ENCODE data around the gene ZNF213.

The ZNF213 gene

GRCh38 chr16:3141781-3142311 lies 7.0 kb downstream of the ZNF213 start:
- Histone ChIP-seq H3K27ac (ENCODE audit: low read depth, low read length) (no peak overlapping the region), H3K4me1 (ENCODE audit: control insufficient read depth in 5 of 5, insufficient read depth in 5 of 5, low read length in 5 of 5) (no peaks in the 10 kb centered on the region), H3K27me3 (ENCODE audit: control insufficient read depth in 5 of 5, insufficient read depth in 4 of 5, low read length in 5 of 5) (peaks cover 0 to 3% (median 0%) of the 10 kb centered on the region in 5 donors), H3K9me3 (ENCODE audit: control insufficient read depth in 5 of 5, low read length in 5 of 5) (no peaks in the 10 kb centered on the region), H3K4me3 (ENCODE audit: low read depth in 1 of 5, low read length in 5 of 5) (no peak overlapping the region), H3K9ac (ENCODE audit: low read length in 5 of 5) (no peak overlapping the region), H3K36me3 (ENCODE audit: control insufficient read depth in 5 of 5, insufficient read depth in 5 of 5, low read length in 5 of 5) (peaks cover 0 to 61% (median 42%) of the 10 kb centered on the region in 5 donors)

GRCh38 chr16:3142327-3142726 lies 7.5 kb downstream of the ZNF213 start:
- H3K9ac ChIP-seq (ENCODE audit: low read length in 5 of 5) = no peak overlapping the region
- H3K4me3 ChIP-seq (ENCODE audit: low read depth in 1 of 5, low read length in 5 of 5) = no peak overlapping the region
- H3K36me3 ChIP-seq (ENCODE audit: control insufficient read depth in 5 of 5, insufficient read depth in 5 of 5, low read length in 5 of 5) = peaks cover 0 to 56% (median 41%) of the 10 kb centered on the region in 5 donors
- H3K27me3 ChIP-seq (ENCODE audit: control insufficient read depth in 5 of 5, insufficient read depth in 4 of 5, low read length in 5 of 5) = peaks cover 0 to 3% (median 0%) of the 10 kb centered on the region in 5 donors
- no peak overlapping the region for H3K27ac ChIP-seq (ENCODE audit: low read depth, low read length)
- H3K4me1 ChIP-seq (ENCODE audit: control insufficient read depth in 5 of 5, insufficient read depth in 5 of 5, low read length in 5 of 5) = no peaks in the 10 kb centered on the region
- H3K9me3 ChIP-seq (ENCODE audit: control insufficient read depth in 5 of 5, low read length in 5 of 5) = no peaks in the 10 kb centered on the region

- Histone ChIP-seq H3K9ac (ENCODE audit: low read length in 5 of 5) (no peak overlapping the region), H3K36me3 (ENCODE audit: control insufficient read depth in 5 of 5, insufficient read depth in 5 of 5, low read length in 5 of 5) (peaks cover 0 to 52% (median 37%) of the 10 kb centered on the region in 5 donors), H3K27me3 (ENCODE audit: control insufficient read depth in 5 of 5, insufficient read depth in 4 of 5, low read length in 5 of 5) (peaks cover 0 to 3% (median 0%) of the 10 kb centered on the region in 5 donors), H3K4me3 (ENCODE audit: low read depth in 1 of 5, low read length in 5 of 5) (no peak overlapping the region), H3K9me3 (ENCODE audit: control insufficient read depth in 5 of 5, low read length in 5 of 5) (no peaks in the 10 kb centered on the region), H3K27ac (ENCODE audit: low read depth, low read length) (no peak overlapping the region), H3K4me1 (ENCODE audit: control insufficient read depth in 5 of 5, insufficient read depth in 5 of 5, low read length in 5 of 5) (no peaks in the 10 kb centered on the region)
Measured at GRCh38 chr16:3142770-3143169, 7.9 kb downstream of the ZNF213 start.

GRCh38 chr16:3143189-3143588 lies 8.4 kb downstream of the ZNF213 start:
- Histone ChIP-seq H3K4me1 (ENCODE audit: control insufficient read depth in 5 of 5, insufficient read depth in 5 of 5, low read length in 5 of 5) (no peaks in the 10 kb centered on the region), H3K27me3 (ENCODE audit: control insufficient read depth in 5 of 5, insufficient read depth in 4 of 5, low read length in 5 of 5) (peaks cover 0 to 3% (median 0%) of the 10 kb centered on the region in 5 donors), H3K36me3 (ENCODE audit: control insufficient read depth in 5 of 5, insufficient read depth in 5 of 5, low read length in 5 of 5) (peaks cover 0 to 48% (median 36%) of the 10 kb centered on the region in 5 donors), H3K27ac (ENCODE audit: low read depth, low read length) (no peak overlapping the region), H3K9ac (ENCODE audit: low read length in 5 of 5) (no peak overlapping the region), H3K9me3 (ENCODE audit: control insufficient read depth in 5 of 5, low read length in 5 of 5) (no peaks in the 10 kb centered on the region), H3K4me3 (ENCODE audit: low read depth in 1 of 5, low read length in 5 of 5) (no peak overlapping the region)

GRCh38 chr16:3143598-3144320 lies 8.9 kb downstream of the ZNF213 start:
- Histone ChIP-seq H3K4me1 (ENCODE audit: control insufficient read depth in 5 of 5, insufficient read depth in 5 of 5, low read length in 5 of 5) (no peaks in the 10 kb centered on the region), H3K9ac (ENCODE audit: low read length in 5 of 5) (no peak overlapping the region), H3K4me3 (ENCODE audit: low read depth in 1 of 5, low read length in 5 of 5) (no peak overlapping the region), H3K27ac (ENCODE audit: low read depth, low read length) (no peak overlapping the region), H3K27me3 (ENCODE audit: control insufficient read depth in 5 of 5, insufficient read depth in 4 of 5, low read length in 5 of 5) (peaks cover 0 to 3% (median 0%) of the 10 kb centered on the region in 5 donors), H3K36me3 (ENCODE audit: control insufficient read depth in 5 of 5, insufficient read depth in 5 of 5, low read length in 5 of 5) (peaks cover 0 to 42% (median 30%) of the 10 kb centered on the region in 5 donors), H3K9me3 (ENCODE audit: control insufficient read depth in 5 of 5, low read length in 5 of 5) (no peaks in the 10 kb centered on the region)

GRCh38 chr16:3144321-3144983 lies 9.6 kb downstream of the ZNF213 start:
- Histone ChIP-seq H3K4me1 (ENCODE audit: control insufficient read depth in 5 of 5, insufficient read depth in 5 of 5, low read length in 5 of 5) (peaks cover 0 to 4% (median 3%) of the 10 kb centered on the region in 5 donors), H3K27me3 (ENCODE audit: control insufficient read depth in 5 of 5, insufficient read depth in 4 of 5, low read length in 5 of 5) (peaks cover 0 to 3% (median 0%) of the 10 kb centered on the region in 5 donors), H3K4me3 (ENCODE audit: low read depth in 1 of 5, low read length in 5 of 5) (no peak overlapping the region), H3K9ac (ENCODE audit: low read length in 5 of 5) (no peak overlapping the region), H3K36me3 (ENCODE audit: control insufficient read depth in 5 of 5, insufficient read depth in 5 of 5, low read length in 5 of 5) (peaks cover 0 to 35% (median 25%) of the 10 kb centered on the region in 5 donors), H3K9me3 (ENCODE audit: control insufficient read depth in 5 of 5, low read length in 5 of 5) (no peaks in the 10 kb centered on the region), H3K27ac (ENCODE audit: low read depth, low read length) (no peak overlapping the region)

GRCh38 chr16:3145151-3145550 lies 10.3 kb downstream of the ZNF213 start:
- Histone ChIP-seq H3K9me3 (ENCODE audit: control insufficient read depth in 5 of 5, low read length in 5 of 5) (no peaks in the 10 kb centered on the region), H3K36me3 (ENCODE audit: control insufficient read depth in 5 of 5, insufficient read depth in 5 of 5, low read length in 5 of 5) (peaks cover 0 to 31% (median 25%) of the 10 kb centered on the region in 5 donors), H3K27me3 (ENCODE audit: control insufficient read depth in 5 of 5, insufficient read depth in 4 of 5, low read length in 5 of 5) (peaks cover 0 to 3% (median 0%) of the 10 kb centered on the region in 5 donors), H3K9ac (ENCODE audit: low read length in 5 of 5) (peak overlapping the region in 1 of 5 donors; percentile 21), H3K4me1 (ENCODE audit: control insufficient read depth in 5 of 5, insufficient read depth in 5 of 5, low read length in 5 of 5) (peaks cover 0 to 11% (median 10%) of the 10 kb centered on the region in 5 donors), H3K4me3 (ENCODE audit: low read depth in 1 of 5, low read length in 5 of 5) (no peak overlapping the region), H3K27ac (ENCODE audit: low read depth, low read length) (no peak overlapping the region)

- peaks cover 2 to 14% (median 12%) of the 10 kb centered on the region in 5 donors for H3K4me1 ChIP-seq (ENCODE audit: control insufficient read depth in 5 of 5, insufficient read depth in 5 of 5, low read length in 5 of 5)
Measured at GRCh38 chr16:3145660-3146059, 10.8 kb downstream of the ZNF213 start.

GRCh38 chr16:3147046-3147756 lies 12.4 kb downstream of the ZNF213 start:
- Histone ChIP-seq H3K36me3 (ENCODE audit: control insufficient read depth in 5 of 5, insufficient read depth in 5 of 5, low read length in 5 of 5) (peaks cover 0 to 11% (median 7%) of the 10 kb centered on the region in 5 donors), H3K27me3 (ENCODE audit: control insufficient read depth in 5 of 5, insufficient read depth in 4 of 5, low read length in 5 of 5) (peaks cover 0 to 3% (median 0%) of the 10 kb centered on the region in 5 donors), H3K4me3 (ENCODE audit: low read depth in 1 of 5, low read length in 5 of 5) (no peak overlapping the region), H3K9ac (ENCODE audit: low read length in 5 of 5) (no peak overlapping the region), H3K4me1 (ENCODE audit: control insufficient read depth in 5 of 5, insufficient read depth in 5 of 5, low read length in 5 of 5) (peaks cover 2 to 22% (median 20%) of the 10 kb centered on the region in 5 donors), H3K27ac (ENCODE audit: low read depth, low read length) (no peak overlapping the region), H3K9me3 (ENCODE audit: control insufficient read depth in 5 of 5, low read length in 5 of 5) (no peaks in the 10 kb centered on the region)

More at GRCh38 chr16:3145660-3146059, 10.8 kb downstream of the ZNF213 start:
- no peaks in the 10 kb centered on the region for H3K9me3 ChIP-seq (ENCODE audit: control insufficient read depth in 5 of 5, low read length in 5 of 5)
- no peak overlapping the region for H3K4me3 ChIP-seq (ENCODE audit: low read depth in 1 of 5, low read length in 5 of 5)
- peak overlapping the region in 1 of 5 donors; percentile 21 for H3K9ac ChIP-seq (ENCODE audit: low read length in 5 of 5)
- no peak overlapping the region for H3K27ac ChIP-seq (ENCODE audit: low read depth, low read length)
- peaks cover 0 to 3% (median 0%) of the 10 kb centered on the region in 5 donors for H3K27me3 ChIP-seq (ENCODE audit: control insufficient read depth in 5 of 5, insufficient read depth in 4 of 5, low read length in 5 of 5)
- peaks cover 0 to 26% (median 22%) of the 10 kb centered on the region in 5 donors for H3K36me3 ChIP-seq (ENCODE audit: control insufficient read depth in 5 of 5, insufficient read depth in 5 of 5, low read length in 5 of 5)
